ENCODE data around the gene TMEM150A.
"Not testable (repeated sequence)": the region's sequence is repeated elsewhere in the genome, so short reads cannot be mapped to it uniquely, and the experiment has no call there.

TMEM150A gene

DNA sequence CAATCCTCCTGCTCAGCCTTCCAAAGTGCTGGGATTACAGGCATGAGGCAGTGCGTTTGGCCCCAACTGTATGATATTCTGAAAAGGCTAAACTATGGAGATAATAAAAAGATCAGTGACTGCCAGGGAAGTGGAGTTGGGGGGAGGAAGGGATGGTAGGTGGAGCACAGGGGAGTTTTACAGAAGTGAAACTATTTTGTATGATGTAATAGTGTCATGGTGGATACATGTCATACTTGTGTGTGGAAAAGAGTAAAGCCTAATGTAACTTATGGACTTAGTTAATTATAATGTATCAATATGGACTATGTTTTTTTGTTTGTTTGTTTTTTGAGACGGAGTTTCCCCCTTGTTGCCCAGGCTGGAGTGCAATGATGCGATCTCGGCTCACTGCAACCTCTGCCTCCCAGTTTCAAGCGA lies 38.3 kb downstream of the TMEM150A start:
- DNase-seq: peak; percentile 80

DNA sequence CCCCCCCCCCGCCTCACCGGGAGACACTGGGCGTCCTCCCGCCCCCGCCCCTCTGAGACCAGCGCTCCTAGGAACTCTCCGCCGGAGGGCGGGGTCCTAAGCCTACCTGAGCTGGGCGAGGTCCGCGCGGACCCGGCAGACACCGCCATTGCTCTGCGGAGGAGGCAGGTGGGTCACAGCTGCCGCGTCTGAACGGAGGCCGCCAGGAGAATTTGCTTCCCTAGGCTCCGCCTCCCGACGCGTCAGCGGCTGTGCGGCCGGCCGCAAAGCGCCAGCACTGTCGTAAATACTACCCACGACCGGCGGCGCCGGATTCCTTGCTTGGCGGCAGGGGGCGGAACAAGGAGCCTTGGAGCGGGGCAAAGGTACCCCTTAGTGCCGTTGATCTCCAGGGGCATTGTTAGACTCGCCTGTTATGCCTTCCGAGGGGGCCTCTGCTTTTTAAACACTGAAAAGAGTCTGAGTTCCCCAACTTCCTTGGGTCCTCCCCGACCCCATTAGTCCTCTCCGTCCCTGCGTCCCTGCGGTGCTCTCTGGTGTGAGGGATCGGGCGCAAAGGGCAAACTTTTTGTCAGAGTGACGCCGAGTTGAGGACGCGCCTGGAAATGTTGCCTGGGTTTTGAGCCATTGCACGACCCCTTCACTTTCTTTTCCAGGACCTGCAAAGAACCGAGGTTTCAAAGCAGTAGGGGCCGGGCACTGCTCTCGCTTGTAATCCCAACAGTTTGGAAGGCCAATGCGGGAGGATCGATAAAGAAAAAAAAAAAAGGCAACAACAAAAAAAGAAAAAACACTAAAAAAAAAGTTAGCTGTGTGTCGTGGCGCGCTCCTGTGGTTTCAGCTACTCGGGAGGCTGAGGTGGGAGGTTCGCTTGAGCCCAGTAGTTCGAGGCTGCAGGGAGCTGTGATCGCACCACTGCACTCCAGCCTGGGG lies 41.0 kb downstream of the TMEM150A start, which contains the start of gene GGCX:
Gene GGCX, minus strand, starts transcription at position 214 of the 933 bp plus-strand sequence. Its CDS starts 65 bp downstream, at position 149.
- DNase-seq: peak; percentile 94

- no peak for DNase-seq
These were observed 41.7 kb downstream of the TMEM150A start for GRCh38 chr2:85560812-85561279.

DNA sequence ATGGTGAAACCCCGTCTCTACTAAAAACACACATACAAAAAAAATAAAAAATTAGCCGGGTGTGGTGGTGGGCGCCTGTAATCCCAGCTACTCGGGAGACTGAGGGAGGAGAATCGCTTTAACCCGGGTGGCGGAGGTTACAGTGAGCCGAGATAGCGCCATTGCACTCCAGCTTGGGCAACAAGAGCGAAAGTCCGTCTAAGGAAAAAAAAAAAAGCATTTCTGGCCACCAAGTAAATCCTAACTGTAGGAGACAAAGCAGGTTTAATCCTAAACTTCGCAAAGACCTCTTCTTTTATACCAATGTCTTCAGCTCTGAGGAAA lies 42.1 kb downstream of the TMEM150A start:
- not testable (repeated sequence) for DNase-seq

GRCh38 chr2:85558160-85558559 lies 44.3 kb downstream of the TMEM150A start:
- DNase-seq: no peak

- DNase-seq: no peak
These were observed 45.4 kb downstream of the TMEM150A start for GRCh38 chr2:85557130-85557529.

- no peak for DNase-seq
These were observed 47.4 kb downstream of the TMEM150A start for GRCh38 chr2:85554980-85555612.

DNA sequence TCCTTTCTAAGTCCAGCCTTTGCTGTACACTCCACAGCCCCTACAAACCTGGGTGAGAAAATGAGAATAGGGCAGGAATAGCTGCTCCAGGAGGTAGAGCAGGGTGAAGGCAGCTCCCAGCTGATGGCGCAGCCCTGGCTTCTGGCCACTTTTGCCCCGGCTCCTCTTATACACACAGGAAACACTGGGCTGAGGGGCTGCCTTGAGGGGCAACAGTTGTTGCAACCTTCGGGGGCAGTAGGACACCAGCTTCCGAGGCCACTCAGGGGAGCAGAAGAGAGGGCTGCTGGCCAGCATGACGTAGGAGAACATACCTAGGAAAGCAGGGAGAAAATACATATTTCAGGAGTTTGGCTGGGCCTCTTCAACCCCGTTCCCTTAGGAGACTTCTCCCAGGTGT lies 49.3 kb downstream of the TMEM150A start:
- DNase-seq: no peak

DNA sequence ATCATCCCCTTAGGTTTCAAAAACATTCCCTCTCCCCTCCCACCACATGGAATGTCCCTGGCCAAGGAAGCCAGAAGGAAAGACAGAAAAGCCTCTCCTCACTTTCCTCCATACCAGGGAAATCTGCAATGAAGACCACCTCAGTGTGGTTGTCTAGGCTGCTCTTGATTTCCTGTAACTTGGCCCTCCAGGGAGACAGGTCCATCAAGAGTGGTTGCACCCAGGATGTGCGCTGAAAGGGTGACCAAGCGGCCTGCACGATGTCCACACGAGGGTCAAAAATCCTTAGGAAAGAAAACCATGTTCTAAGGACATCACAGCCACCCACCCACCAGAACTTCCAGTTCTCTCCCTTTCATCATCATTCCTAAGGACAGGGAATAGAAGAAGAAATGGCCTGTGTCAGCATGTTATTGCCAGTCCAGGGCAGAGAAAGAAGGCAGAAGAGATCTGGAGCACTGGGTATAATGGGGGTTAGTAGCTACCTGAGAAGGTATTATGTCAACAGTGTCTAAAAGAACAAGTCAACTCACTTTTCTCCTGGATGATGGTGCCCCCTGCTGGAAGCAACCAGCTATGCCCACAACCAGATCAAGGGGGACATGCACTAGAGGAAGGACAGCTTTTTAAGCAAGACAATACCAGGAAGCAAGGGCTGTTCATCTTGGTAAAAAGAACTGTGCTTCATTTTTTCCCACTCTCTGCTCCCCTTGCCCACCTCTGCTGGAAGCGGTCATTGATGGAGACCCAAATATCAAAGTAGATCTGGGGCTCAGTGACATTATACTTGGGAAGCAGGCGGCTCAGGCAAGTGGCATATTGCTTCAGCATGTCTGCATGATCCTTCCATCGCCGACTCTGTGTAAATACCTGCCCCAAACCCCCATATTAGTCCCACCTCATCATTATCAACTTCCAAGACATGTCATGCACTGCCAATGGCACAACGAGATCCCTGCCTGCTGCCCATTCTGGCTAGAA lies 50.5 kb downstream of the TMEM150A start:
- peak; percentile 79 for DNase-seq

- DNase-seq: no peak
These were observed 52.0 kb downstream of the TMEM150A start for GRCh38 chr2:85550486-85550885.

DNA sequence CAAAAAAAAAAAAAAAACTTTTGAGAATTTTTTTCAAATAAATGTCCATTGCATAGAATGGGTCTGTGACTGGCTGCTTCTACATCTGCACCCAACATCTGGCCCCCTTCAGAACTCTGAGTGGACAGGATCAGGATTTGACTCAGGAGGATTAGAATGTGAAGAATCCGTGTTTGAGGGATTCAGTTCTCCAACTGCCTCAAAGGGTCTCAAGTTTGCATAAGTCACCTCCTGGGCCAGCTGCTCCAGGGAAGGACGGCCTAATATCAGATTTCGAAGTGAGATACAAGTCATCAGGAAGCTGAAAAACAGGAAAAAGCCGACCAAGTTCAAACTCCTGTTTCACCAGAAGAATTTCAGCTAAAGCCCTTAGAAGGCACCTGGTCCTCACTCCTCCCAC lies 52.7 kb downstream of the TMEM150A start:
- DNase-seq: no peak

GRCh38 chr2:85549095-85549494 lies 53.4 kb downstream of the TMEM150A start:
- no peak for DNase-seq

GRCh38 chr2:85548608-85548900 lies 53.9 kb downstream of the TMEM150A start:
- DNase-seq: no peak
